22Rv1 (cell line): ENCODE data around the gene TRIM29.

Experiments used
- CTCF ChIP-seq: fragments of 450-650 bp; IDR thresholded peaks from 2 replicates; pipeline ENCODE4 v1.5.1; 2017; ENCODE audit warnings: mild to moderate bottlenecking
- ZFX ChIP-seq: fragments of 450-650 bp; IDR thresholded peaks from 2 replicates; pipeline ENCODE4 v1.6.1; 2017; ENCODE audit warnings: antibody characterized with exemption, borderline replicate concordance

DNA sequence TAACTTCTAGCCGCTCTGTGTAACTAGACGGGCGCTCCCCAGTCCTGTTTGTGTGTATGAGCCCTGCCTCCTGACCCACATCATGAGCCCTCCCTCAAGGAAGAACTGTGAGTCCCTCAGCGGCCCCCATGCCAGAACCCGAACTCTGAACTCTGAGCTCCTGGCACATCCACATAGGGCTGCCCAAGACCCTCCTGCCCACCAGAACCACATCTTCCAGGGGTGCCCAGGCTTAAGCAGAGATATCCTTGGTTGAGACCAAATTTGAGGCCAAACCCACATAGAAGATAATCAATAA, 3.0 kb downstream of the TRIM29 start:
- TF ChIP-seq CTCF (no peak), ZFX (no peak)
